Measurements from ENCODE around the gene PPM1E.
"Not testable (repeated sequence)": the region's sequence is repeated elsewhere in the genome, so short reads cannot be mapped to it uniquely, and the experiment has no call there.

Gene PPM1E

DNA sequence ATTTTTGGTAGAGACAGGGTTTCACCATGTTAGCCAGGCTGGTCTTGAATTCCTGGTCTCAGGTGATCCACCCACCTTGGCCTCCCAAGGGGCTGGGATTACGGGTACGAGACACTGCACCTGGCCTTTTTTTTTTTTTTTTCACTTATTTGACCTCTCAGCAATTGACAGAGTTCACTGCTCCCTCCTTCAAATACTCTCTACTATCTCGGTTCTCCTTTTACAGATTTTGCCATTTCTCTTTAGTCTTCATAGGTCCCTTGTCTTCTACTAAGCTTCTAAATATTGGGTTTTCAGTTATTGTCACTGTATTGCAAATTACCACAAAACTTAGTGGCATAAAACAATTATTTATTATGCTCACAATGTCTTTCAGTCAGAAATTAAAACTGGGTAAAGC lies 191.8 kb downstream of the PPM1E start:
- no peak overlapping the region for H3K4me3 ChIP-seq (ENCODE audit: low read depth, low read length)
- no peak for DNase-seq (ENCODE audit: low read depth)

DNA sequence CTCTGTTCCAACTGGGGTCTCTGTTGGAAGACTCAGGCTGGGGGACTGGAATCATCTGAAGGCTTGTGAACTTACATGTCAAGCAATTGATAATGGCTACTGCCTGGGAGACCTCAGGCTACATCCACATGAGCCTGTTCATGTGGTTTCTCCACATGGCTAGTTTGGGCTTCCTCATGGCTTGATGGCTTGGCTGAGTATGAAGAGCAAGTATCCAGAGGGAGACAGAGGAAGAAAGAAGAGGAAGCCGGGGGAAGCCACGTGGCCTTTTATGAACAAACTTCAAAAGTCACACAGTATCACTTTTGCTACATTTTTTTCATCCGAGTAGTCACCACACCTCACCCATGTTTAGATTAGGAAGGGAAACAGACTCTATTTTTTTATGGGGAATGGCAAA lies 192.2 kb downstream of the PPM1E start:
- no peak for TF ChIP-seq POLR2A (IDR thresholded peaks at IDR 0.05; ENCODE audit: extremely low read depth, insufficient read length)
- H3K4me3 ChIP-seq (ENCODE audit: low read depth, low read length): no peak overlapping the region
- DNase-seq (ENCODE audit: low read depth): no peak

More for the DNA sequence above, 191.8 kb downstream of the PPM1E start:
- TF ChIP-seq MYC (IDR thresholded peaks at IDR 0.05; ENCODE audit: low read depth, low read length): no peak
- no peak for TF ChIP-seq POLR2A (IDR thresholded peaks at IDR 0.05; ENCODE audit: extremely low read depth, insufficient read length)
- TF ChIP-seq, protein P1, sequence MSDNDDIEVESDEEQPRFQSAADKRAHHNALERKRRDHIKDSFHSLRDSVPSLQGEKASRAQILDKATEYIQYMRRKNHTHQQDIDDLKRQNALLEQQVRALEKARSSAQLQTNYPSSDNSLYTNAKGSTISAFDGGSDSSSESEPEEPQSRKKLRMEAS (IDR thresholded peaks at IDR 0.05; ENCODE audit: low read depth, low read length): no peak
- TF ChIP-seq, protein P2, sequence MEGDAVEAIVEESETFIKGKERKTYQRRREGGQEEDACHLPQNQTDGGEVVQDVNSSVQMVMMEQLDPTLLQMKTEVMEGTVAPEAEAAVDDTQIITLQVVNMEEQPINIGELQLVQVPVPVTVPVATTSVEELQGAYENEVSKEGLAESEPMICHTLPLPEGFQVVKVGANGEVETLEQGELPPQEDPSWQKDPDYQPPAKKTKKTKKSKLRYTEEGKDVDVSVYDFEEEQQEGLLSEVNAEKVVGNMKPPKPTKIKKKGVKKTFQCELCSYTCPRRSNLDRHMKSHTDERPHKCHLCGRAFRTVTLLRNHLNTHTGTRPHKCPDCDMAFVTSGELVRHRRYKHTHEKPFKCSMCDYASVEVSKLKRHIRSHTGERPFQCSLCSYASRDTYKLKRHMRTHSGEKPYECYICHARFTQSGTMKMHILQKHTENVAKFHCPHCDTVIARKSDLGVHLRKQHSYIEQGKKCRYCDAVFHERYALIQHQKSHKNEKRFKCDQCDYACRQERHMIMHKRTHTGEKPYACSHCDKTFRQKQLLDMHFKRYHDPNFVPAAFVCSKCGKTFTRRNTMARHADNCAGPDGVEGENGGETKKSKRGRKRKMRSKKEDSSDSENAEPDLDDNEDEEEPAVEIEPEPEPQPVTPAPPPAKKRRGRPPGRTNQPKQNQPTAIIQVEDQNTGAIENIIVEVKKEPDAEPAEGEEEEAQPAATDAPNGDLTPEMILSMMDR (IDR thresholded peaks at IDR 0.05; ENCODE audit: low read depth, low read length): no peak

DNA sequence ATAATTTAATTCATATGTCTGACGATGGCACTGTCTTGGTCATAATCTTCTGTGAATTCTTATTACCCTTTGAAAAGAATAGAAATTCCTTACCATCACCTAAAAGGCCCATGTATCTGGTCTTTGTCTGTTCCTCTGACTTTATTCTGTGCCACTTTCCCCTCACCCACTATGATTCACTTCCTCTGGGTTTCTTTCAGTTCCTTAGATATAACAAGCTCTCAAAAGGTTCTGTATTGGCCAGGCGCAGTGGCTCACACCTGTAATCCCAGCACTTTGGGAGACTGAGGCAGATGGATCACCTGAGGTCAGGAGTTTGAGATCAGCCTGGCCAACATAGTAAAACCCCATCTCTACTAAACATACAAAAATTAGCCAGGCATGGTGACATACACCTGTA lies 198.7 kb downstream of the PPM1E start:
- not testable (repeated sequence) for DNase-seq (ENCODE audit: low read depth); H3K4me3 ChIP-seq (ENCODE audit: low read depth, low read length)

DNA sequence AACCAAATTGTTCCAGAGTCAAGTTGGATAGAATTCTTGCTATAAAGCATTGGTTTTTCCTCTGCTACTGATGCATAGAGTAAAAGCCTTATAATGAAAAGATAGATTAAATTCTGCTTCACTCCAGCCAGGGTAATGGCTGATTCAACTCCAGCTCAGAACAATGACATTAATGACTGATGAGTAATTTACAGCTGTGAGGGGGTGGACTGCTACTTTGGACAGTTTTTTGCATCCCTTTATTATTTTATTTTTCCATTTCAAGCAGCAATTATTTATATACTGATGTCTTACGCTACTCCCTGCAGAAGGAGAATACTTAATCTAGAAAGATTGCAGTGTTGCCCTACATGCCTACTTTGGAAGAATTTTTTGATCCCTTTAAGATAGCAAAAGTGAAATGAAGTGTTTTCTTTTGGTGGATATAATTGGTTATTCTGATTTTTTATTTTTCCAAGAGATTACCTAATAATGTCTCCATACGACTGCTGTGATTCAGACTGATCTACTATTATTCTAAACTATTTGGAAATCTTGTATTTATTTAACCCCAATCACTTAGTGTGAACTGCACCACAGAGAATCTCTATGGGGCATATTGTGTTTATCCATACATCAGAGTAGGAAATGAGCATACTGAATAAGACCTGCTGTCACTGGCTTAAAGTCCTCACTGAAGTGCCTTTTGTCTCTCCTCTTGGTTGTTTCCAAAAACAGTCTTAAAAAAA lies 201.5 kb downstream of the PPM1E start:
- DNase-seq (ENCODE audit: low read depth): no peak
- no peak overlapping the region for H3K4me3 ChIP-seq (ENCODE audit: low read depth, low read length)
- TF ChIP-seq POLR2A (IDR thresholded peaks at IDR 0.05; ENCODE audit: extremely low read depth, insufficient read length): no peak
- TF ChIP-seq, protein P1 (IDR thresholded peaks at IDR 0.05; ENCODE audit: low read depth, low read length): no peak
- TF ChIP-seq, protein P2 (IDR thresholded peaks at IDR 0.05; ENCODE audit: low read depth, low read length): no peak
- no peak for TF ChIP-seq MYC (IDR thresholded peaks at IDR 0.05; ENCODE audit: low read depth, low read length)

DNA sequence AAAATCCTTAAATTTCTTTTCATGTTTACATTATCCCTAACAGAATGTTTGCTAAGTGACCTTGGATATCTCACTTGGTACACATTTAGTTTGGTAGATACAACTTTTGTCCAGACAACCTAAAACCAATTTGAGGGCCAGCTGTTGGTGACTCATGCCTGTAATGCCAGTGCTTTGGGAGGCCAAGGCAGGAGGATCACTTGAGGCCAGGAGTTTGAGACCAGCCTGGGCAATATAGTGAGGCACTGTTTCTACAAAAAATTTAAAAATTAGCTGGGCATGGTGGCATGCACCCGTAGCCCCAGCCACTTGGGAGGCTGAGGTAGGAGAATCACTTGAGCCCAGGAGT lies 202.0 kb downstream of the PPM1E start:
- not testable (repeated sequence) for H3K4me3 ChIP-seq (ENCODE audit: low read depth, low read length); DNase-seq (ENCODE audit: low read depth)

DNA sequence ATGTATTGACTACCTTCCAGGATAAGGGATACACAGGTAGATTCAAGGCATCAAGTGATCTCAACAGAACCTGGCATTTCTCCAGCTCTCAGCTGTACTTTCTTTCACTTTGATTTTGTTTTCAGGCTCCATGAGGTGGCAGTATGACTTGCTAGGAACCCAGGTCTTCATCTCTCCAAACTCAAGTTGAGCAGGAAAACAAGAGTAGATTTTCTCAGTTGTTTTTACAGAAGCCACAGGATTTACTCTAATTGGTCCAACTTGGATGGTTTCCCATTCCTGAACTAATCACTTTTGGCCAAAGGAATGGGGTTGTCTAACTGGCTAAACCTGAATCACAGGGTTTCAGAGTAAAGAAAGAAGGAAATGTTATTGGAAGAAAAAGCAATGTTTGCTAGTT lies 204.4 kb downstream of the PPM1E start:
- TF ChIP-seq, protein P2 (IDR thresholded peaks at IDR 0.05; ENCODE audit: low read depth, low read length): peak; percentile 7
- no peak for TF ChIP-seq POLR2A (IDR thresholded peaks at IDR 0.05; ENCODE audit: extremely low read depth, insufficient read length)
- no peak for TF ChIP-seq MYC (IDR thresholded peaks at IDR 0.05; ENCODE audit: low read depth, low read length)
- TF ChIP-seq, protein P1 (IDR thresholded peaks at IDR 0.05; ENCODE audit: low read depth, low read length): no peak
- H3K4me3 ChIP-seq (ENCODE audit: low read depth, low read length): no peak overlapping the region
- DNase-seq (ENCODE audit: low read depth): peak; percentile 25

DNA sequence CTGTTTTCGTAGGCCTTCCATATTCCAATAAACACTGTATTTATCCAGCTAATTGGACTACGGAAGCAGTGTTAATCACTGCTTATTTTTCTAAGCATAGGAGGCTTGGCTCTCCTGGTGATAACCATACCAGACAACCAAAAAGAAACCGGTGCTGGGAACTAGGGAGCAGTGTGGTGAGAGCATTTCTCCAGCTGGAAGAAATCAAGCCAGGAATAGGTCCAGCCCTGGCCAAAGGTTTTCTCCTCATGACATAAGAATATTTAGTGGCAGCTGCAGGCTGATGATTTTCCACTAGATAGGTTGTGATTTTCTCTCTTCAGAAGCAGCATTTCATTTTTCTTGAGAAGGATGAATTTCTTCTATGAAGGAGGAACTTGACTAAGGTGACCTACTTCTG lies 209.6 kb downstream of the PPM1E start:
- TF ChIP-seq, protein P2 (IDR thresholded peaks at IDR 0.05; ENCODE audit: low read depth, low read length): no peak
- TF ChIP-seq MYC (IDR thresholded peaks at IDR 0.05; ENCODE audit: low read depth, low read length) (no peak), POLR2A (IDR thresholded peaks at IDR 0.05; ENCODE audit: extremely low read depth, insufficient read length) (no peak)
- TF ChIP-seq, protein P1 (IDR thresholded peaks at IDR 0.05; ENCODE audit: low read depth, low read length): no peak
- no peak for DNase-seq (ENCODE audit: low read depth)
- no peak overlapping the region for H3K4me3 ChIP-seq (ENCODE audit: low read depth, low read length)
